ENCODE measurements around the gene STAT5B. TPM values are rescaled to one million over a fixed set of nuclear protein-coding genes. Genes with fewer than 3 reads are reported as not detected.

The STAT5B gene
- total and polyA plus RNA-seq, 2 of the 13 experiments (the other 11 are each of a cell fraction or from before 2014, with no cell fraction given): 21.0 to 42.8 TPM

DNA sequence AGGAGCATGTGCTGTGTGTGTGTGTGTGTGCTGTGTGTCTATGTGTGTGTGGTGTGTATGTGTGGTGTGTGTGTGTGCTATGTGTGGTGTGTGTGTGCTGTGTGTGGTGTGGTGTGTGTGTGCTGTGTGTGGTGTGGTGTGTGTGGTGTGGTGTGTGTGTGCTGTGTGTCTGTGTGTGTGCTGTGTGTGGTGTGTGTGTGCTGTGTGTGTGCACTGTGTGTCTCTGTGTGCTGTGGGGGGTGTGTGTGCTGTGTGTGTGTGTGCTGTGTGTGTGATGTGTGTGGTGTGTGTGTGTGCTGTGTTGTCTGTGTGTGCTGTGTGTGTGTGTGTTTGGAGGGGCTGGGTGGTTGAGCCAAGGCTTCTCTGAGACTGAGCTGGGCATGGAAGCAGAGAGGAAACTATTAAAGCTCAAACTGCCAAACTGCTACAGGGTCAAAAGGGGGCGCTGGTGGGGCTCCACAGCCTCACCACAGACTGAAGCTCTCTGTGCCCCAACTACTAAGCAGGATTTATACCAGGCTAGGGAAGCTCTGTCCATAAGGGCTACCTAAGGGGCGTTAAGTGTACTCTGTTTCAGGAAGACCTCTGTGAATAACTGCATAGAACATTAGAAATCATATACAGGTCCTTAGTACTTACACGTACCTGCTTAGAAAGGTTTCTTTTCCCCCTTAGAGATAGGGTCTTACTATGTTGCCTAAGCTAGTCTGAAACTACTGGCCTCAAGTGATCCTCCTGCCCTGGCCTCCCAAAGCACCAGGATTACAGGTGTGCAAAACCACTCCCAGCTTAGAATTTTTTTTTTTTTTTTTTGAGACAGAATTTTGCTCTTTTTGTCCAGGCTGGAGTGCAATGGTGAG lies 54.1 kb downstream of the STAT5B start (continued):
- TF ChIP-seq, protein P1, sequence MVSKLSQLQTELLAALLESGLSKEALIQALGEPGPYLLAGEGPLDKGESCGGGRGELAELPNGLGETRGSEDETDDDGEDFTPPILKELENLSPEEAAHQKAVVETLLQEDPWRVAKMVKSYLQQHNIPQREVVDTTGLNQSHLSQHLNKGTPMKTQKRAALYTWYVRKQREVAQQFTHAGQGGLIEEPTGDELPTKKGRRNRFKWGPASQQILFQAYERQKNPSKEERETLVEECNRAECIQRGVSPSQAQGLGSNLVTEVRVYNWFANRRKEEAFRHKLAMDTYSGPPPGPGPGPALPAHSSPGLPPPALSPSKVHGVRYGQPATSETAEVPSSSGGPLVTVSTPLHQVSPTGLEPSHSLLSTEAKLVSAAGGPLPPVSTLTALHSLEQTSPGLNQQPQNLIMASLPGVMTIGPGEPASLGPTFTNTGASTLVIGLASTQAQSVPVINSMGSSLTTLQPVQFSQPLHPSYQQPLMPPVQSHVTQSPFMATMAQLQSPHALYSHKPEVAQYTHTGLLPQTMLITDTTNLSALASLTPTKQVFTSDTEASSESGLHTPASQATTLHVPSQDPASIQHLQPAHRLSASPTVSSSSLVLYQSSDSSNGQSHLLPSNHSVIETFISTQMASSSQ (IDR thresholded peaks at IDR 0.05; ENCODE audit: low read depth): no peak
- TF ChIP-seq, protein P1 (CRISPR knock-in tag; IDR thresholded peaks at IDR 0.05; ENCODE audit: borderline replicate concordance): no peak
- TF ChIP-seq ELF4 (CRISPR knock-in tag; IDR thresholded peaks at IDR 0.05; ENCODE audit: borderline replicate concordance) (no peak), RXRA (CRISPR knock-in tag; IDR thresholded peaks at IDR 0.05) (no peak), SMC3 (IDR thresholded peaks at IDR 0.05; ENCODE audit: low read length) (peak; percentile 87), ZNF674 (CRISPR knock-in tag; IDR thresholded peaks at IDR 0.05; ENCODE audit: low read depth) (no peak), HOXA7 (CRISPR knock-in tag; IDR thresholded peaks at IDR 0.05) (peak; percentile 74; the same call in 1 of the 2 replicates), SPEN (CRISPR knock-in tag; IDR thresholded peaks at IDR 0.05; ENCODE audit: low read depth) (0 out of 2 replicates have a peak, but pooled peaks have one; percentile 29), ZNF431 (CRISPR knock-in tag; IDR thresholded peaks at IDR 0.05; ENCODE audit: borderline replicate concordance, low read depth) (peak; percentile 38; the same call in 1 of the 2 replicates), ZNF180 (CRISPR knock-in tag; IDR thresholded peaks at IDR 0.05; ENCODE audit: borderline replicate concordance, low read depth) (no peak), ZFY (CRISPR knock-in tag; IDR thresholded peaks at IDR 0.05) (no peak), DNMT3B (CRISPR knock-in tag; conservative IDR thresholded peaks at IDR 0.05) (no peak), ZC3H4 (CRISPR knock-in tag; IDR thresholded peaks at IDR 0.05; ENCODE audit: borderline replicate concordance) (no peak), PHB2 (IDR thresholded peaks at IDR 0.05; ENCODE audit: partially characterized antibody) (no peak), ZNF451 (CRISPR knock-in tag; IDR thresholded peaks at IDR 0.05) (0 out of 2 replicates have a peak, but pooled peaks have one; percentile 29), CBX5 (CRISPR knock-in tag; IDR thresholded peaks at IDR 0.05; ENCODE audit: borderline replicate concordance) (no peak), ATM (IDR thresholded peaks at IDR 0.05; ENCODE audit: borderline replicate concordance) (0 out of 2 replicates have a peak, but pooled peaks have one; percentile 65), ZNF557 (CRISPR knock-in tag; IDR thresholded peaks at IDR 0.05) (no peak)
- TF ChIP-seq, protein P2, sequence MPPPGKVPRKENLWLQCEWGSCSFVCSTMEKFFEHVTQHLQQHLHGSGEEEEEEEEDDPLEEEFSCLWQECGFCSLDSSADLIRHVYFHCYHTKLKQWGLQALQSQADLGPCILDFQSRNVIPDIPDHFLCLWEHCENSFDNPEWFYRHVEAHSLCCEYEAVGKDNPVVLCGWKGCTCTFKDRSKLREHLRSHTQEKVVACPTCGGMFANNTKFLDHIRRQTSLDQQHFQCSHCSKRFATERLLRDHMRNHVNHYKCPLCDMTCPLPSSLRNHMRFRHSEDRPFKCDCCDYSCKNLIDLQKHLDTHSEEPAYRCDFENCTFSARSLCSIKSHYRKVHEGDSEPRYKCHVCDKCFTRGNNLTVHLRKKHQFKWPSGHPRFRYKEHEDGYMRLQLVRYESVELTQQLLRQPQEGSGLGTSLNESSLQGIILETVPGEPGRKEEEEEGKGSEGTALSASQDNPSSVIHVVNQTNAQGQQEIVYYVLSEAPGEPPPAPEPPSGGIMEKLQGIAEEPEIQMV (CRISPR knock-in tag; IDR thresholded peaks at IDR 0.05; ENCODE audit: low read depth): no peak
- TF ChIP-seq, protein P3, sequence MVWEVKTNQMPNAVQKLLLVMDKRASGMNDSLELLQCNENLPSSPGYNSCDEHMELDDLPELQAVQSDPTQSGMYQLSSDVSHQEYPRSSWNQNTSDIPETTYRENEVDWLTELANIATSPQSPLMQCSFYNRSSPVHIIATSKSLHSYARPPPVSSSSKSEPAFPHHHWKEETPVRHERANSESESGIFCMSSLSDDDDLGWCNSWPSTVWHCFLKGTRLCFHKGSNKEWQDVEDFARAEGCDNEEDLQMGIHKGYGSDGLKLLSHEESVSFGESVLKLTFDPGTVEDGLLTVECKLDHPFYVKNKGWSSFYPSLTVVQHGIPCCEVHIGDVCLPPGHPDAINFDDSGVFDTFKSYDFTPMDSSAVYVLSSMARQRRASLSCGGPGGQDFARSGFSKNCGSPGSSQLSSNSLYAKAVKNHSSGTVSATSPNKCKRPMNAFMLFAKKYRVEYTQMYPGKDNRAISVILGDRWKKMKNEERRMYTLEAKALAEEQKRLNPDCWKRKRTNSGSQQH (CRISPR knock-in tag; IDR thresholded peaks at IDR 0.05; ENCODE audit: low read depth): no peak
